Measurements from ENCODE around the gene GSDMA.
A peak's percentile ranks its signal among the peaks of the same experiment; 100 is the strongest.

DNA sequence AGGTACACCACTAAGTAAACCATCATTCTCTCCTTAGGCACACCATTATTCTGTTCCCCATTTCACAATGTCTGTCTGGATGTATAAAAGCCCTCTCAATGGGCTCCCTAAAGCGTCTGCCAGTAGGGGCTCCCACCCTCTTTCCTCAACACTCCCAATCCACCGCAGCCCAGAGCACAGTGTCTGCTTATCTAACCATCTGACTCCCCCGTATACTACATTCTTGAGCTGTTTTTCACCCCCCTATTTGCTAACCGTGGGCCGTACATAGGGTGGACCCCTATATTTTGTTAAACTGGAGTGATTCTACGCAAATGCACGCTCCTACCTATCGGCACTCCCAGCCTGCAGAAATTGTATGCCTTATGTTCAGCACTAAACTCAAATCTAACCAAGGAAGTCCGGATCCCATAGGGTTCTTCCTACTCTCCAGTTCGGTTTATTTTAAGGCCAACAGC lies 17.1 kb downstream of the GSDMA start:
- TF ChIP-seq SRF (CRISPR knock-in tag; IDR thresholded peaks at IDR 0.05): no peak
- no peak for TF ChIP-seq POLR2A (conservative IDR thresholded peaks at IDR 0.05)
- no peak for TF ChIP-seq MTF1 (CRISPR knock-in tag; IDR thresholded peaks at IDR 0.05; ENCODE audit: borderline replicate concordance)
- TF ChIP-seq HMG20B (CRISPR knock-in tag; IDR thresholded peaks at IDR 0.05): no peak
- no peak for TF ChIP-seq MEF2A (IDR thresholded peaks at IDR 0.05; ENCODE audit: control insufficient read depth, low read depth, low read length)
- TF ChIP-seq MYBL2 (IDR thresholded peaks at IDR 0.05; ENCODE audit: low read depth): no peak
- TF ChIP-seq MYBL2 (CRISPR knock-in tag; IDR thresholded peaks at IDR 0.05; ENCODE audit: borderline replicate concordance): no peak
- TF ChIP-seq, protein P1, sequence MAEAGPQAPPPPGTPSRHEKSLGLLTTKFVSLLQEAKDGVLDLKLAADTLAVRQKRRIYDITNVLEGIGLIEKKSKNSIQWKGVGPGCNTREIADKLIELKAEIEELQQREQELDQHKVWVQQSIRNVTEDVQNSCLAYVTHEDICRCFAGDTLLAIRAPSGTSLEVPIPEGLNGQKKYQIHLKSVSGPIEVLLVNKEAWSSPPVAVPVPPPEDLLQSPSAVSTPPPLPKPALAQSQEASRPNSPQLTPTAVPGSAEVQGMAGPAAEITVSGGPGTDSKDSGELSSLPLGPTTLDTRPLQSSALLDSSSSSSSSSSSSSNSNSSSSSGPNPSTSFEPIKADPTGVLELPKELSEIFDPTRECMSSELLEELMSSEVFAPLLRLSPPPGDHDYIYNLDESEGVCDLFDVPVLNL (CRISPR knock-in tag; IDR thresholded peaks at IDR 0.05; ENCODE audit: low read depth): no peak
- TF ChIP-seq, protein P2, sequence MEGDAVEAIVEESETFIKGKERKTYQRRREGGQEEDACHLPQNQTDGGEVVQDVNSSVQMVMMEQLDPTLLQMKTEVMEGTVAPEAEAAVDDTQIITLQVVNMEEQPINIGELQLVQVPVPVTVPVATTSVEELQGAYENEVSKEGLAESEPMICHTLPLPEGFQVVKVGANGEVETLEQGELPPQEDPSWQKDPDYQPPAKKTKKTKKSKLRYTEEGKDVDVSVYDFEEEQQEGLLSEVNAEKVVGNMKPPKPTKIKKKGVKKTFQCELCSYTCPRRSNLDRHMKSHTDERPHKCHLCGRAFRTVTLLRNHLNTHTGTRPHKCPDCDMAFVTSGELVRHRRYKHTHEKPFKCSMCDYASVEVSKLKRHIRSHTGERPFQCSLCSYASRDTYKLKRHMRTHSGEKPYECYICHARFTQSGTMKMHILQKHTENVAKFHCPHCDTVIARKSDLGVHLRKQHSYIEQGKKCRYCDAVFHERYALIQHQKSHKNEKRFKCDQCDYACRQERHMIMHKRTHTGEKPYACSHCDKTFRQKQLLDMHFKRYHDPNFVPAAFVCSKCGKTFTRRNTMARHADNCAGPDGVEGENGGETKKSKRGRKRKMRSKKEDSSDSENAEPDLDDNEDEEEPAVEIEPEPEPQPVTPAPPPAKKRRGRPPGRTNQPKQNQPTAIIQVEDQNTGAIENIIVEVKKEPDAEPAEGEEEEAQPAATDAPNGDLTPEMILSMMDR (IDR thresholded peaks at IDR 0.05 in 2 of 3, conservative IDR thresholded peaks at IDR 0.05 in 1 of 3; ENCODE audit: insufficient read depth in 2 of 3, low read depth in 1 of 3, low read length in 3 of 3): peak; percentile 14 to 57 (median 51); a peak in 4 of 6 replicates
- no peak for TF ChIP-seq RB1 (IDR thresholded peaks at IDR 0.05; ENCODE audit: low read depth)
- no peak for TF ChIP-seq GABPA (tag; conservative IDR thresholded peaks at IDR 0.05; ENCODE audit: low read depth)
- no peak; the same call in 1 of the 2 replicates for TF ChIP-seq ZBTB7A (IDR thresholded peaks at IDR 0.05; ENCODE audit: borderline replicate concordance, control insufficient read depth, low read depth, low read length)
- TF ChIP-seq, protein P3, sequence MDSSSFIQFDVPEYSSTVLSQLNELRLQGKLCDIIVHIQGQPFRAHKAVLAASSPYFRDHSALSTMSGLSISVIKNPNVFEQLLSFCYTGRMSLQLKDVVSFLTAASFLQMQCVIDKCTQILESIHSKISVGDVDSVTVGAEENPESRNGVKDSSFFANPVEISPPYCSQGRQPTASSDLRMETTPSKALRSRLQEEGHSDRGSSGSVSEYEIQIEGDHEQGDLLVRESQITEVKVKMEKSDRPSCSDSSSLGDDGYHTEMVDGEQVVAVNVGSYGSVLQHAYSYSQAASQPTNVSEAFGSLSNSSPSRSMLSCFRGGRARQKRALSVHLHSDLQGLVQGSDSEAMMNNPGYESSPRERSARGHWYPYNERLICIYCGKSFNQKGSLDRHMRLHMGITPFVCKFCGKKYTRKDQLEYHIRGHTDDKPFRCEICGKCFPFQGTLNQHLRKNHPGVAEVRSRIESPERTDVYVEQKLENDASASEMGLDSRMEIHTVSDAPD (CRISPR knock-in tag; IDR thresholded peaks at IDR 0.05): no peak
- peak; percentile 91 for TF ChIP-seq DPF2 (IDR thresholded peaks at IDR 0.05)
- TF ChIP-seq, protein P4, sequence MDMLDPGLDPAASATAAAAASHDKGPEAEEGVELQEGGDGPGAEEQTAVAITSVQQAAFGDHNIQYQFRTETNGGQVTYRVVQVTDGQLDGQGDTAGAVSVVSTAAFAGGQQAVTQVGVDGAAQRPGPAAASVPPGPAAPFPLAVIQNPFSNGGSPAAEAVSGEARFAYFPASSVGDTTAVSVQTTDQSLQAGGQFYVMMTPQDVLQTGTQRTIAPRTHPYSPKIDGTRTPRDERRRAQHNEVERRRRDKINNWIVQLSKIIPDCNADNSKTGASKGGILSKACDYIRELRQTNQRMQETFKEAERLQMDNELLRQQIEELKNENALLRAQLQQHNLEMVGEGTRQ (CRISPR knock-in tag; IDR thresholded peaks at IDR 0.05): no peak

All from K562 (cell line).